PC-3 (cell line): ENCODE results near the gene HAO1. TPM values are rescaled to one million over a fixed set of nuclear protein-coding genes. Genes with fewer than 3 reads are reported as not detected.

Experiments used
- ATAC-seq: fragments of 200-7000 bp; cut with Tn5 transposase; 2 replicates; pipeline ENCODE4 v1.9.1; 2020; ENCODE audit warnings: mild to moderate bottlenecking, moderate library complexity
- BruUV-seq: library from RNA; stranded (reverse); fragments of 400-500 nt; replicated peaks from 2 replicates; lab custom pipeline; 2021; lab: Mats Ljungman, UMichigan
- CTCF ChIA-PET: fragments of 300-600 bp; sonication (Branson Sonifier 250); formaldehyde crosslinking; loops from one replicate; lab custom pipeline; 2022; ENCODE audit warnings: antibody characterized with exemption; lab: Charles Lee
- POLR2A ChIA-PET: fragments of 300-600 bp; sonication (Branson Sonifier 250); formaldehyde crosslinking; loops from one replicate; lab custom pipeline; 2022; ENCODE audit warnings: antibody characterized with exemption; ENCODE audit not compliant: unreplicated experiment; lab: Charles Lee
- DNase-seq: peaks from one replicate; pipeline ENCODE4 v3.0.0-alpha.2; 2015
- H2AFZ ChIP-seq: fragments of 300-600 bp; sonication (generic); 2 replicates; pipeline ENCODE4 v1.6.0; 2016; ENCODE audit warnings: antibody characterized with exemption, low read length
- H3F3A ChIP-seq: fragments of 300-600 bp; sonication (generic); one replicate; pipeline ENCODE4 v1.6.0; 2017; ENCODE audit warnings: antibody characterized with exemption, low read length, control low read depth, mild to moderate bottlenecking; ENCODE audit not compliant: unreplicated experiment
- H3K27ac ChIP-seq: fragments of 300-600 bp; sonication (generic); 2 replicates; pipeline ENCODE4 v1.5.1; 2016; ENCODE audit warnings: mild to moderate bottlenecking, low read length
- H3K27me3 ChIP-seq: fragments of 300-600 bp; sonication (generic); 2 replicates; pipeline ENCODE4 v1.6.1; 2016; ENCODE audit warnings: low read length, mixed read lengths
- H3K36me3 ChIP-seq: fragments of 300-600 bp; sonication (generic); 2 replicates; pipeline ENCODE4 v1.6.1; 2016; ENCODE audit warnings: low read depth, mixed run types, low read length, mixed read lengths
- H3K4me1 ChIP-seq: fragments of 300-600 bp; sonication (generic); 2 replicates; pipeline ENCODE4 v1.5.1; 2016; ENCODE audit warnings: low read length; ENCODE audit not compliant: insufficient read depth
- H3K4me2 ChIP-seq: fragments of 300-600 bp; sonication (generic); 2 replicates; pipeline ENCODE4 v1.6.0; 2016; ENCODE audit warnings: low read length
- H3K4me3 ChIP-seq: fragments of 300-600 bp; sonication (generic); 2 replicates; pipeline ENCODE4 v1.5.1; 2016; ENCODE audit warnings: mild to moderate bottlenecking, low read length, mixed read lengths
- H3K79me2 ChIP-seq: fragments of 300-600 bp; sonication (generic); 2 replicates; pipeline ENCODE4 v1.6.1; 2017; ENCODE audit warnings: low read length, mixed read lengths
- H3K9ac ChIP-seq: fragments of 300-600 bp; sonication (generic); 2 replicates; pipeline ENCODE4 v1.6.0; 2016; ENCODE audit warnings: mild to moderate bottlenecking, low read length
- H3K9me2 ChIP-seq: fragments of 300-600 bp; sonication (generic); replicated peaks from 2 replicates; pipeline ENCODE4 v1.6.1; 2016; ENCODE audit warnings: mixed run types, low read length, mixed read lengths
- H3K9me3 ChIP-seq: fragments of 300-600 bp; sonication (generic); 2 replicates; pipeline ENCODE4 v1.6.1; 2016; ENCODE audit warnings: low read length, mixed read lengths
- H4K20me1 ChIP-seq: fragments of 300-600 bp; sonication (generic); 2 replicates; pipeline ENCODE4 v1.6.1; 2016; ENCODE audit warnings: low read length, mixed read lengths
- CTCF ChIP-seq: fragments of 300-600 bp; sonication (generic); conservative IDR thresholded peaks from 2 replicates; pipeline ENCODE4 v1.5.1; 2017; ENCODE audit warnings: antibody characterized with exemption, low read depth, mild to moderate bottlenecking, low read length
- EZH2 ChIP-seq: fragments of 300-600 bp; sonication (generic); IDR thresholded peaks from one replicate; pipeline ENCODE4 v1.6.1; 2017; ENCODE audit warnings: antibody characterized with exemption, mild to moderate bottlenecking, low read length; ENCODE audit not compliant: unreplicated experiment
- EZH2phosphoT487 ChIP-seq: fragments of 300-600 bp; sonication (generic); IDR thresholded peaks from 2 replicates; pipeline ENCODE4 v1.6.1; 2018; ENCODE audit warnings: mild to moderate bottlenecking, antibody characterized with exemption, low read length, borderline replicate concordance
- intact Hi-C: fragments of 100-400 bp; cut with micrococcal nuclease; formaldehyde crosslinking; loops from 2 replicates; pipeline ENCODE4 v1.9.0; 2023
- total RNA-seq: library from RNA; depleted of rRNA; stranded (reverse); fragments of >200 nt; gene quantifications from 2 replicates; pipeline ENCODE4 v1.2.3, GENCODE V29; 2014

HAO1 gene
- total RNA-seq, 1 experiment from 2014 or later: 0.33 TPM

GRCh38 chr20:7924692-7925091 is 15.6 kb downstream of the HAO1 start:
- POLR2A ChIA-PET: no interaction called here
- no TSS peak for BruUV-seq
- H4K20me1 ChIP-seq: no peaks in the 10 kb centered on the region
- no peak overlapping the region for H2AFZ ChIP-seq
- no peaks in the 10 kb centered on the region for H3K36me3 ChIP-seq
- CTCF ChIA-PET: interaction anchor here (0.6 kb wide), 1 partner anchor 1987 kb away, joined by 3 read pairs; no protein-coding TSS in a partner anchor
- no peaks in the 10 kb centered on the region for H3K27me3 ChIP-seq
- no peaks in the 10 kb centered on the region for H3F3A ChIP-seq
- H3K4me3 ChIP-seq: no peak overlapping the region
- no peaks in the 10 kb centered on the region for H3K9me2 ChIP-seq
- DNase-seq (peak; percentile 93), ATAC-seq (peak; percentile 77)
- TF ChIP-seq EZH2phosphoT487 (no peak), CTCF (no peak), EZH2 (no peak)
- H3K9ac ChIP-seq: peak overlapping the region; percentile 30
- no peaks in the 10 kb centered on the region for H3K9me3 ChIP-seq
- intact Hi-C loops: loop anchor here (5.0 kb wide), 2 partner anchors 812 to 1782 kb away; no protein-coding TSS in a partner anchor
- H3K4me2 ChIP-seq: 0 out of 2 replicates have a peak overlapping the region, but pooled peaks have one; percentile 16
- H3K79me2 ChIP-seq: no peaks in the 10 kb centered on the region
- peak overlapping the region; percentile 77 for H3K27ac ChIP-seq
- peaks cover 27% of the 10 kb centered on the region for H3K4me1 ChIP-seq

GRCh38 chr20:7916648-7917047 is 23.6 kb downstream of the HAO1 start:
- DNase-seq: no peak
- no peak overlapping the region for H2AFZ ChIP-seq
- H3K4me3 ChIP-seq: no peak overlapping the region
- TF ChIP-seq CTCF (no peak), EZH2 (no peak), EZH2phosphoT487 (no peak)
- no peaks in the 10 kb centered on the region for H3K36me3 ChIP-seq
- H3K4me1 ChIP-seq: peaks cover 26% of the 10 kb centered on the region
- peaks cover 4% of the 10 kb centered on the region for H3F3A ChIP-seq
- H3K27ac ChIP-seq: no peak overlapping the region
- BruUV-seq: no TSS peak
- no peak overlapping the region for H3K4me2 ChIP-seq
- no peak for ATAC-seq
- ChIA-PET CTCF (no interaction called here), POLR2A (no interaction called here)
- no peaks in the 10 kb centered on the region for H3K9me3 ChIP-seq
- H3K9ac ChIP-seq: no peak overlapping the region
- H4K20me1 ChIP-seq: no peaks in the 10 kb centered on the region
- no peaks in the 10 kb centered on the region for H3K79me2 ChIP-seq
- intact Hi-C loops: no loop called here
- no peaks in the 10 kb centered on the region for H3K9me2 ChIP-seq
- no peaks in the 10 kb centered on the region for H3K27me3 ChIP-seq

- Histone ChIP-seq H3K9ac (peak overlapping the region; percentile 86), H4K20me1 (no peaks in the 10 kb centered on the region), H3K27me3 (no peaks in the 10 kb centered on the region), H3K27ac (peak overlapping the region; percentile 97), H3K36me3 (no peaks in the 10 kb centered on the region), H3K4me3 (peak overlapping the region; percentile 16), H3K4me2 (peak overlapping the region; percentile 61), H3K79me2 (no peaks in the 10 kb centered on the region), H3K9me3 (no peaks in the 10 kb centered on the region), H3F3A (peaks cover 4% of the 10 kb centered on the region), H3K9me2 (no peaks in the 10 kb centered on the region), H3K4me1 (peaks cover 37% of the 10 kb centered on the region), H2AFZ (peak overlapping the region; percentile 24)
- POLR2A ChIA-PET: interaction anchor here (0.5 kb wide), 1 partner anchor 14 kb away, joined by 11 read pairs; no protein-coding TSS in a partner anchor
- BruUV-seq: TSS peak; percentile 73
- no peak for TF ChIP-seq EZH2phosphoT487
- no peak for TF ChIP-seq CTCF
- no peak for TF ChIP-seq EZH2
- ATAC-seq (peak; percentile 41), DNase-seq (peak; percentile 78)
- intact Hi-C loops: no loop called here
- CTCF ChIA-PET: no interaction called here
These were observed 27.7 kb downstream of the HAO1 start for GRCh38 chr20:7912551-7912950.
